ENCODE data around the gene CSH2.

Gene CSH2

GRCh38 chr17:63833741-63834373 lies 39.6 kb downstream of the CSH2 start:
- no peak for DNase-seq

- no peak for DNase-seq
Measured at GRCh38 chr17:63833026-63833740, 40.3 kb downstream of the CSH2 start.

GRCh38 chr17:63832455-63832854 lies 41.0 kb downstream of the CSH2 start:
- no peak for DNase-seq

- no peak for DNase-seq
Measured at GRCh38 chr17:63832014-63832413, 41.5 kb downstream of the CSH2 start.

GRCh38 chr17:63831505-63831904 lies 42.0 kb downstream of the CSH2 start:
- no peak for DNase-seq

- no peak for DNase-seq
Measured at GRCh38 chr17:63830904-63831491, 42.5 kb downstream of the CSH2 start.

GRCh38 chr17:63830278-63830677 lies 43.2 kb downstream of the CSH2 start:
- DNase-seq, result no peak

- no peak for DNase-seq
Measured at GRCh38 chr17:63828936-63829335, 44.5 kb downstream of the CSH2 start.

GRCh38 chr17:63827801-63828221 lies 45.7 kb downstream of the CSH2 start:
- no peak for DNase-seq

GRCh38 chr17:63827002-63827800 lies 46.3 kb downstream of the CSH2 start, which contains the start of the genes FTSJ3 and PSMC5:
Gene FTSJ3 (minus strand): TSS chr17:63827663. CDS start chr17:63826902, 761 bp downstream.
Gene PSMC5 (plus strand): TSS chr17:63827431. CDS start chr17:63827491, 60 bp downstream.
- DNase-seq, result peak; percentile 78

- no peak for DNase-seq
Measured at GRCh38 chr17:63826468-63827001, 46.9 kb downstream of the CSH2 start.

GRCh38 chr17:63824362-63824761 lies 49.1 kb downstream of the CSH2 start:
- no peak for DNase-seq

GRCh38 chr17:63823659-63824331 lies 49.7 kb downstream of the CSH2 start:
- DNase-seq, result no peak

- DNase-seq, result no peak
Measured at GRCh38 chr17:63822537-63822936, 50.9 kb downstream of the CSH2 start.
